ENCODE measurements around the gene EYA3. TPM values are rescaled to one million over a fixed set of nuclear protein-coding genes. Genes with fewer than 3 reads are reported as not detected.
A peak's percentile ranks its signal among the peaks of the same experiment; 100 is the strongest.

EYA3 gene
- total and polyA plus RNA-seq, 2 of the 4 experiments (the other 2 are of a cell fraction), result 9.1 to 17.6 TPM

- Histone ChIP-seq H3K4me3 (ENCODE audit: insufficient read depth, low read depth, low read length) (no peak overlapping the region), H4K91ac (ENCODE audit: insufficient read depth, low read depth, low read length) (no peak overlapping the region), H4K8ac (ENCODE audit: low read depth in 2 of 2, low read length in 2 of 2) (no peak overlapping the region), H3K4me1 (ENCODE audit: control insufficient read depth, insufficient read depth, low read length) (peaks cover 3% of the 10 kb centered on the region; the same call in 1 of the 2 replicates), H4K20me1 (ENCODE audit: insufficient read depth, low read length) (no peaks in the 10 kb centered on the region), H3K56ac (ENCODE audit: extremely low read depth, insufficient read depth, low read length) (no peak overlapping the region), H3K9me3 (ENCODE audit: control insufficient read depth, insufficient read depth, low read length) (no peaks in the 10 kb centered on the region; the same call in none of the 2 replicates), H4K5ac (ENCODE audit: low read depth, low read length) (no peak overlapping the region), H2AFZ (replicated peaks; ENCODE audit: low read length, poor library complexity) (no peak overlapping the region), H3K9me1 (ENCODE audit: insufficient read depth, low read length) (peaks cover 8% of the 10 kb centered on the region; the same call in 1 of the 2 replicates), H3K36me3 (ENCODE audit: control insufficient read depth, insufficient read depth, low read length) (no peaks in the 10 kb centered on the region), H3K23ac (ENCODE audit: low read depth, low read length) (no peak overlapping the region), H2AK5ac (ENCODE audit: low read depth, low read length) (no peak overlapping the region), H2BK5ac (ENCODE audit: low read depth, low read length, poor library complexity, severe bottlenecking) (no peak overlapping the region), H3K14ac (replicated peaks; ENCODE audit: low read depth, low read length) (no peak overlapping the region), H3K27me3 (ENCODE audit: control insufficient read depth, insufficient read depth, low read length) (no peaks in the 10 kb centered on the region), H3K9ac (ENCODE audit: low read depth, low read length) (no peak overlapping the region), H2BK20ac (ENCODE audit: low read depth, low read length) (no peak overlapping the region), H3K4me2 (ENCODE audit: low read depth, low read length) (no peak overlapping the region), H2BK15ac (ENCODE audit: low read depth, low read length) (no peak overlapping the region), H3K27ac (ENCODE audit: insufficient read depth, low read length) (no peak overlapping the region), H3K18ac (ENCODE audit: low read depth, low read length) (no peak overlapping the region), H2AK9ac (replicated peaks; ENCODE audit: low read depth, low read length, poor library complexity) (no peak overlapping the region), H2BK120ac (ENCODE audit: low read depth, low read length) (no peak overlapping the region), H3K79me1 (ENCODE audit: low read depth in 1 of 2, low read length in 2 of 2) (no peaks in the 10 kb centered on the region), H3K4ac (ENCODE audit: low read depth, low read length) (no peak overlapping the region)
- dilution Hi-C loops (cut with HindIII; ENCODE audit: low sequenced_read_pairs, unreplicated experiment) (no loop called here), intact Hi-C loops (cut with micrococcal nuclease) (no loop called here), in situ Hi-C loops (cut with MboI; ENCODE audit: low sequenced_read_pairs) (no loop called here)
- TF ChIP-seq RFX5 (IDR thresholded peaks at IDR 0.05; ENCODE audit: low read depth, low read length) (no peak), MAFK (IDR thresholded peaks at IDR 0.05; ENCODE audit: low read depth, low read length) (peak; percentile 45)
- POLR2A ChIA-PET (ENCODE audit: unreplicated experiment), result no interaction called here
- CTCF ChIA-PET, result no interaction called here
- DNase-seq (no peak), ATAC-seq (ENCODE audit: low read depth) (no peak)
- no CpG with 5 or more reads among the region's 2 CpGs for WGBS, 2 experiments (ENCODE audit: extremely low coverage in 2 of 2, insufficient read length in 1 of 2)
- BruUV-seq (replicated peaks), result no TSS peak
These were observed 46.3 kb upstream of the EYA3 start for GRCh38 chr1:28134651-28135207.

Data from IMR-90 (cell line).